Stimulated activated CD4-positive, alpha-beta T cell treated with anti-CD3 and anti-CD28 coated beads, Interleukin-4, amount 100 ng/mL, for 4 hours (primary cell): Measurements from ENCODE around the gene GTF3C5.
A peak's percentile ranks its signal among the peaks of the same experiment; 100 is the strongest.
"Not testable (repeated sequence)": the region's sequence is repeated elsewhere in the genome, so short reads cannot be mapped to it uniquely, and the experiment has no call there.

Experiments used
- DNase-seq, 2 experiments: peaks; one replicate each; pipeline ENCODE4 v3.0.0-alpha.2; 2020

The GTF3C5 gene

GRCh38 chr9:132997591-132997990 lies 33.2 kb upstream of the GTF3C5 start:
- DNase-seq: no peak

GRCh38 chr9:132998221-132998620 lies 32.6 kb upstream of the GTF3C5 start:
- not testable (repeated sequence) for DNase-seq

- DNase-seq: no peak
Observed at GRCh38 chr9:132998831-132999635, 31.8 kb upstream of the GTF3C5 start.

GRCh38 chr9:133002147-133003070 lies 28.4 kb upstream of the GTF3C5 start:
- no peak for DNase-seq

- DNase-seq: no peak
Observed at GRCh38 chr9:133003071-133003461, 27.7 kb upstream of the GTF3C5 start.

- DNase-seq: no peak
Observed at GRCh38 chr9:133003671-133004090, 27.1 kb upstream of the GTF3C5 start.

- no peak for DNase-seq
Observed at GRCh38 chr9:133004091-133004998, 26.5 kb upstream of the GTF3C5 start.

GRCh38 chr9:133004999-133005760 lies 25.6 kb upstream of the GTF3C5 start:
- no peak for DNase-seq

GRCh38 chr9:133005957-133006356 lies 24.8 kb upstream of the GTF3C5 start:
- no peak for DNase-seq

GRCh38 chr9:133006731-133007352 lies 24.0 kb upstream of the GTF3C5 start:
- DNase-seq: no peak

- no peak for DNase-seq
Observed at GRCh38 chr9:133008406-133008805, 22.4 kb upstream of the GTF3C5 start.

- no peak for DNase-seq
Observed at GRCh38 chr9:133008824-133009223, 22.0 kb upstream of the GTF3C5 start.

- DNase-seq: no peak
Observed at GRCh38 chr9:133009906-133010582, 20.8 kb upstream of the GTF3C5 start.

- no peak for DNase-seq
Observed at GRCh38 chr9:133014696-133015095, 16.1 kb upstream of the GTF3C5 start.

GRCh38 chr9:133023117-133023890 lies 7.5 kb upstream of the GTF3C5 start:
- DNase-seq: peak in 1 of 2 experiments; percentile 13

GRCh38 chr9:133026426-133026825 lies 4.4 kb upstream of the GTF3C5 start:
- no peak for DNase-seq

GRCh38 chr9:133027134-133027533 lies 3.7 kb upstream of the GTF3C5 start:
- DNase-seq: no peak

GRCh38 chr9:133028221-133028620 lies 2.6 kb upstream of the GTF3C5 start:
- no peak for DNase-seq

- DNase-seq: no peak
Observed at GRCh38 chr9:133029994-133030316, 842 bp upstream of the GTF3C5 start.

GRCh38 chr9:133031130-133031422 lies 279 bp downstream of the GTF3C5 start:
- DNase-seq: no peak
